NAMALWA (cell line): Measurements from ENCODE around the gene FABP3.
A peak's percentile ranks its signal among the peaks of the same experiment; 100 is the strongest.
"Not testable (repeated sequence)": the region's sequence is repeated elsewhere in the genome, so short reads cannot be mapped to it uniquely, and the experiment has no call there.

Experiments used
- DNase-seq: peaks from one replicate; pipeline ENCODE4 v3.0.0-alpha.2; 2015; ENCODE audit warnings: low spot score

The FABP3 gene

DNA sequence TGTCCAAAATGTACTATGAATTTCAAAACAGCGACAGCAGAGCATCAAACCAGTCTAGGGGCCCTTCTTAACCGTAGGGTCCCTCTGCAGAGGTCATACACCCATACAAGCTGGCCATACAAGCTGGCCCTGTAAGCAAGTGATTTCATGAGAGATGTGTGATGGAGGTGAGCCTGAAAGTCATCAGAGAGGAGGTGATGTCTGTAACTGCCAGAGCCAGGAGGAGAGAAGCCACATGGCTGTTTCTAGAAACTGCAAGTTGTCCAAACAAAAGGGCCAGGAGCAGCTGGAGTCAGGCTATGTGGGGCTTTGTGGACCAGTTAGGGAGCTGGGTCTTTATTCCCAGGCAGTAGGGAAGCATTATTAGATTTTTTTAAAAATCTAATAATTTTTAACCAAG lies 25.4 kb upstream of the FABP3 start:
- no peak for DNase-seq

DNA sequence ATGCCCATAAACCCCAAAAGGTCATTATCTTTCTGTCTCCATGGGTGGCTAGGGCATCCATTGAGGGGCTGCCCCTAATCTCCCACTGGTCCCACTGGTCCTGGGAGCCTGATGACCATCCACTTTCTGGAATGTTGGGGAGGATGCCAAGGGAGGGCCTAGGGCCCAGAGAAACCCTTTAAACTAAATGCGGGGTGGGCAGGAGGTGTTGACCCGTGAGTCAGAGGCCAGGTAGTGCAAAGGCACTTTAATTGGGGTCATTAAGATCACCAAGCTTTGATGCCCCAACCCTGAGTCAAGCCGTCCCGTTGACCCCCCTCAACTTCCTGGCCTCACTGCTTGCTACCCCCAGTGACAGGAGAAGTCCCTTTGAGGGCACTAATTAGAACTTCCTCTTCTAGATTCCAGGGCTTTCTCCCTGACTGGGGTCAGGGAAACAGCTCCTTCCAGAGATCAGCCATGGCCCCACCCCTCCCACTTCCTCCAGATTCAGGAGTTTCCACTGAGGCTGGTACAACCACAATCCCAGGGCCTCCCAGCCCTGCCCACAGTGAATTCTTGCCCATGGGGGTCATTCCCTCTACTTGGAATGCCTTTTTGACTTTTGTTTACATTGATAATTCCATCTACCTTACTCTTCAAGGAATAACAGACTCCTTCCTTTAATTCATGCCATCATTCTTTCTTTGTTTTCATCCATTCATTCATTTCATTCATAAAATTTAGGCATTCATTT lies 24.7 kb upstream of the FABP3 start:
- DNase-seq: no peak

- DNase-seq: peak; percentile 33
These were observed 23.9 kb upstream of the FABP3 start for GRCh38 chr1:31396633-31397351.

DNA sequence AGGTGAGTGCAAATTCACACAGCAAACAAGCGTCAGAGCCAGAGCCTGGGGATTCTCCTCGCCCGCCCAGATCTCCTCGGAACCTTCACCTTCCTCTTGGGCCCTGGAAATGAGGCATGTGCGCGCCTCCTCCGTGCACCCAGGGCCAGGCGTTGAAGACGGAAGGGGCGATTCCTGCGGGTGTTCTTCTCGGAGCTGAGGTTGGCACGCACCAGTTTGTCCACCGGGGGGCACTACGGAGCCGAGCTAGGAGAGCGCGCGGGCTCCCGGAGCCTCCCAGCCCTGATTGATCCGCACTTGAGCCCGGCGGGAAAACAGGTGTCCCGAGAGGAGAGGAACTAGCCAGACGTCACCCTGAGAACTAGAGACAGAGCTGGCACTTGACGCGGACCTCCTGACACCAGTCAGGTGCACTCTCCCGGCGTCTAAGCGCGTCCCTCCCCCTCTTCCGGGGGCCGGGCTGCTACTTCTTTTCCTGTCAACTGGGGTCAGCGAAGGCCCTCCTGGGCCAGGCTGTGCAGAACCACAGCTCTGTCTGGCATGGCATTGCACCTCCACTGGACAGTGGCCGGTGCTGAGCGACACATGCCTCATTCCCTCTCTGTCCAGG lies 21.8 kb upstream of the FABP3 start:
- DNase-seq: peak; percentile 84

DNA sequence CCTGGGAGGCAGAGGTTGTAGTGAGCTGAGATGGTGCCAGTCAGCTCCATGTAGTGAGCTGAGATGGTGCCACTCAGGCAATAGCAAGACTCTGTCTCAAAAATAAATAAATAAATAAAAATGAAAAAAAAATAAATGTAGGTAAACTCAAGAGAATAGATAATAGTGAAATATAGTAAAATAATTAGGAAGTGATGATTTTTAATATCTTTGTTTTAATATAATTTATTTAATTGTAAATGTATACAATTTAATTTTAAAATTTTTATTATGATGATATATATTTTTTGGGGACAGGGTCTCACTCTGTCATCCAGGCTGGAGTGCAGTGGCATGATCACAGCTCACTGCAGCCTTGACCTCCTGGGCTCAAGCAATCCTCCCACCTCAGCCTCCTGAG lies 20.6 kb upstream of the FABP3 start:
- DNase-seq: no peak

DNA sequence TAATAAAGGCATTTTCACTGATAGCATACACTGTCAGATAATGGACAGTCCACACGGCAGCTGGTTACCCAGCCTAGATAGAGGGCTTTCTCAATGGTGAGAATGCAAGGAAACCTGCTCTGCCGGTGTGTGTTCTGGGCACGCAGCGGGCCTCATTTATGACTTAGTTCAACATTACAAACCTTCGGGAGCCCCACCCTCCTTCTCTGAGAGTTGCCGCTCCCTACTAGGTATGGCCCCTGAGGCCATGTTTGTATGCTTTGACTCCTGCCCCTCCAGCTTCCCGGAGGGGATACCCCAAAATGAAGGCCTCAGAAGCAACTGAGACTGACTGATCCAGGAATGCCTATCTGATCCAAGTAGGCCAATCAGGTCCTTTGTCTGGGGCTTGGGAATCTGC lies 17.2 kb upstream of the FABP3 start:
- no peak for DNase-seq

DNA sequence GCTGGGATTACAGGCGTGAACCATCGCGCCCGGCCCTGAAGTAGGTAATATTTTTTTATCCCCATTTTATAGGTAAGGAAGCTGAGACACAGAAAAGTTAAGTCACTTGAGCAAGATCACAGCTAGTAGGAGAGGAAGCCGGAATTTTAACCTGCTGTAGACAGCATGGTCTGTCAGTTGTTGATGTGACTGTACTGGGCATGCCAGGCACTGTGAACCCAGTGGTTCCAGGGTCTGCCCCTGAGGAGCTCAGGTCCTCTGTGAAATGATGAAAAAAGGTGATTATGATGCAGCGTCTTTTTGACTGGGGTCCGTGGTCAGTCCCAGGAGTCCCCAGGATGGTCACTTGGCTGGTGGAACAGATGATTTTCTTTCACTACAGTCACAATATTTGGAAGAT lies 16.7 kb upstream of the FABP3 start:
- DNase-seq: no peak

DNA sequence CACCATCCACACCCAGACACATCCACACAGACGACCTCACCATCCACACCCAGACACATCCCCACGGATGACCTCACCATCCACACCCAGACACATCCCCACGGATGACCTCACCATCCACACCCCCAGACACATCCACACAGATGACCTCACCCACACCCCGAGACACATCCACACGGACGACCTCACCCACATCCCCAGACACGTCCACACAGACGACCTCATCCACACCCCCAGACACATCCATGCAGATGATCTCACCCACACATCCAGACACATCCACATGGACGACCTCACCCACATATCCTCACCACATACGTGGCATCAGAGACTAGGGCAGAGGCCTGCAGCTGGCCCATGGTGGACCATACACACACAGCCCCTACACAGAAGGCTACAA lies 14.7 kb upstream of the FABP3 start:
- DNase-seq: no peak

DNA sequence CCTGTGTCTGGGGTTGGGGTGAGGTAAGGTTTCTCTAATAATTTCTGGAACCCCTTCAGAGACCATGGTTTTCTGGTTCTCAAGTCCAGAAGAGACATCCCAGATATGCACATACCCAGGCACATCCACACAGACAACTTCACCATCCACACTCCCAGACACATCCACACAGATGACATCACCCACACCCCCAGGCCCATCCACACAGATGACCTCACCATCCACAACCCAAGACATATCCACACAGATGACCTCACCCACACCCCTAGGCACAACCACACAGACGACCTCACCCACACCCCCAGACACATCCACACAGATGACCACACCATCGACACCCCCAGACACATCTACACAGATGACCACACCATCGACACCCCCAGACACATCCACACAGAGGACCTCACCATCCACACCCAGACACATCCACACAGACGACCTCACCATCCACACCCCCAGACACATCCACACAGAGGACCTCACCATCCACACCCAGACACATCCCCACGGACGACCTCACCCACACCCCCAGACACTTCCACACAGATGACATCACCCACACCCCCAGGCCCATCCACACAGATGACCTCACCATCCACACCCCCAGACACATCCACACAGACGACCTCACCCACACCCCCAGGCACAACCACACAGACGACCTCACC lies 13.8 kb upstream of the FABP3 start:
- DNase-seq: not testable (repeated sequence)

- DNase-seq: no peak
These were observed 11.1 kb upstream of the FABP3 start for GRCh38 chr1:31383967-31384366.

DNA sequence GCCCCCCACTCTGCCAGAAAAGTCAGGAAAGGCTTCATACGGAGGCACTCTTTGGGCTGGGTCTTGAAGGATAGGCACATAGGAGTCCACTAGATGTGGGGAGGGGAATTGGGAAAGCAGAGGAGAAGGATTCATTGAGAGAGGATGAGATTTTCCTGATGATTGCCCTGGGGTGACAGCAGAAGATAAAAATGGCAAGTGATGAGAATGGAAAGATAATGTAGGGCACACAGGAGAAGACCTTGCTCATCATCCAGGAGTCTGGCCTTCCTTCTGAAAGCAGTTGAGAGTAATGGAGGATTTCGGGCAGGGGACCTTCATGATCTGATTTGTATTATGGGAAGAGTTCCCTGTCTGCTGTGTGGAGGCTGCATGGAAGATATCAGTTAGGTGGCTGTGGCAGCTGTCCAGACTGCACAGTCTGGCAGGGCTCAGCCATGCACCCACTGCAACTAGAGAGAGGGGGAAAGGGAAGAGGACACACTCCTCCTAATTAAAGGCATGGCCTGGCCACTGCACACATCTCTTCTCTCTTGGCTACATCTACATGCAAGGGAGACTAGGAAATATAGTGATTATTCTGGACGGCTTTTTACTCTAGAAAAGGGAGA lies 9.6 kb upstream of the FABP3 start:
- no peak for DNase-seq

GRCh38 chr1:31381394-31382294 lies 8.8 kb upstream of the FABP3 start:
- no peak for DNase-seq

DNA sequence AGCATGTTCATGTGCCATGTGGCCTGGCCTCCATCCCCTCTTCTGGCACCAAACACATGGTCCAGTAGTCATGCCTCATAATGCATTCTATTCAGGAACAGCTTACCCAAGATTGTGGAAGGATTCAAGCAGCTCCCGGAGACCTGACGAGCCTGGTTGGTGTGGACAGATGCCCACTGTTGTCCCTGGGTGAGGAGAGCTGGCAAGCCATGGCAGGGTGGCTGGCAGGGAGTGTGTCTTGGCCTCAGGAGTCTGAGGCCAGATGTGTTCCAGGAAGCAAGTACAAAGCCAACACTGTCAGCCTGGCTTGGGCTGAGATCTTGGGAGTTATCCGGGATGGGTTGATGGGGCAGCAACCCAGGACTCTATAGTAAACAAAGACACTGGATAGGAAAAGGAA lies 7.3 kb upstream of the FABP3 start:
- DNase-seq: no peak

- no peak for DNase-seq
These were observed 5.1 kb upstream of the FABP3 start for GRCh38 chr1:31378001-31378400.

- DNase-seq: no peak
These were observed 4.5 kb upstream of the FABP3 start for GRCh38 chr1:31377364-31377863.

DNA sequence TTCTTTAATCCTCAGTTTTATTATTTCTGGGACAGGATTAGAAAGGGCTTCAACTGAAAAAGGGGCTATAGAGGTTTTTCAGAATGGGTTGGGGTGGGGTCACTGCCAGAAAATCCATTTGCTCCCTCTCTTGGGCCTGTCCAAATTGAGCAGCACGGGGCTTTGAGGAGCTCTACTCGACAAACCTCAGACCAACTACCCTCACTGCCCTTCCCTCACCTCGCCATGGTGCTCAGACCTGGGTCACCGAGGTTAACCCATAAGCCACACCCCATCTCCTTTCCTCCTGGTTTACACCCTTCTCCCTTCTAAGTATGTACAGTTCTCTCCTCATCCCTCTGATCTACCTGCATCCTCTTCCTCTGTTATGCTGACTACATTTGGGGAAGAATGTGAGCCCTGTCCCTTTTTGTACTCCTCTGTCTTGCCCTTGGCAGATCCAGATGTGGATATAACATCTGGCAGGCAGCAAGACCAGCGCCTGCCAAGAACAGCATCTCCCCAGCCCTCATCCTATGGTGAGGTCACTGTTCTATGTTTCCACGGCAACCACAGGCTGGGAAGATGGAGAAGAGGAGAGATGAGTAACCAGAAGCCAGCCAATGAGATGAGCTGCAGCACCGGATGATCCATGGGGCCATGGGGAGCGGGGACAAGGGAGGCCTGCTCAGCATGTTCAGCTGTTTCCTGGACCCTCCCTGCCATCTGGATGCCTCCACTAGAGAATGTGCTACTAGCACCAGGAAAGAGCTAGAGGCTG lies 3.7 kb upstream of the FABP3 start:
- DNase-seq: no peak

DNA sequence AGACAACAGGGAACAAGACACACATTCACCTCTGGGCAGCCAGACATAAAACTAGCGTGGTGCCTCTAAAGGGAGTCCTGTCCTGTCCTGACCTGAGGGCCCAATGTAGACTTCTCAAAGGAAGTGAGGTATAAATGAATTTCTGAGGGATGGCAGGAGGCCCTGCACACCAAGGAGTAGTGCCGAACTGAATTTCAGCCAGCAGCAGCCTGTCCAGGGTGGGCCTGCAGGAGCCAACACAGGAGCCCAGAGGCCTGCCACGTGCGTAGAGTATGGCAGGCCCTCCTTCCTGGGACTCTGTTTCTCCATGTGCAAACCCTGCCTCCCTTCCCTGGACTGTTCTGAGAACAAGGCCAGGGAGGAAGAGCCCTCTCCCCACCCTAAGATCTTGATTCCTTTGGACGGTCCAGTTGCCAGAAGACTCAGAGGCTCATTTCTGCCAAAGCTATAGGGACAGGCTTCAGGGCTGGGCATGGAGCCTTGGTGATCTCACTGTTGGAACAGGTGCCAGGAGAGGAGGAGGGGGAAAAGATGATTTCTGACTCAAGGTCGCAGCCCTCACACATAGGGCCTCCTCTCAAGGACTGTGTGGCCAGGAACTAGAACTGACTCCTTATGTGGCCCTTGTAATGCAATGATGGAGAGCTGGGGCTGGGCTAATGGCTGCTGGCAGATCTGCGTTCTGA lies 1.8 kb upstream of the FABP3 start:
- no peak for DNase-seq

DNA sequence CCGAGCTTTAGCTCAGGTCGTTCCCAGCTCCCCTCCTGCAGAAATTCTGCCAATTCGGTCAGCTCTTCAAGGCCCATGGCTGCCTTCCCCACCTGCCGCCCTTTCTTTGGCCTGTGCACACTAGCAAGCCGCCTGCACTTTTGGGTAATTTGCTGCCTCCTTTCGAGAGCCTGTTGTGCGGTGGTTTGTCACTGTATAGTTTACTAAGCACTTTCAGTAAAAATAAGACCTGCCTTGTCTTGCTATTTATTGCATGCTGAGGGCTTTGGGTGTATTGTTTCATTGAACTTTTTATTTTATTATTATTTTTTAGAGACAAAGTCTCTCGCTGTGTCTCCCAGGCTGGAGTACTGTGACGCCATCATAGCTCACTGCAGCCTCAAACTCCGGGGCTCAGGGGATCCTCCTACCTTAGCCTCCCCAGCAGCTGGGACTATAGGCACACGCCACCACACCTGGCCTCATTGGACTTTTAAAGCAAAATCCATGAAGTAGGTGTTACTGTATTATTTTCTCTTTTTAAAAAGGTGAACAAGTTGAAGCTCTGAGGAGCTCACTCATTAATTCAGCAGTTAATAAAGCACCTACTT lies 1.1 kb upstream of the FABP3 start:
- no peak for DNase-seq

DNA sequence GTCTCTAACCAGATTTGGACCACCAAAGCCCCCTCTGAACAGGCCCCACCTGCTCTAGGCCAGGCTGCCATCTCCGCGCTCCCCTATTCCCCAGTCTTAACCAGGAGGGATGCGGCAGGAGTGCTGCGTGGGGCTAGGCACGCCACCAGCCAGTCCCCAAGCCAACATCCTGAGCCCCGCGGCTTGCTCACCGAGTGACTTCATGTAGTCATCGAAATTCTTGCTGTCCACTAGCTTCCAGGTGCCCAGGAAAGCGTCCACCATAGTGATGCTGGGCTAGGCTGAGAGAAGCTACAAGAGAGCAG lies 173 bp downstream of the FABP3 start:
- no peak for DNase-seq

DNA sequence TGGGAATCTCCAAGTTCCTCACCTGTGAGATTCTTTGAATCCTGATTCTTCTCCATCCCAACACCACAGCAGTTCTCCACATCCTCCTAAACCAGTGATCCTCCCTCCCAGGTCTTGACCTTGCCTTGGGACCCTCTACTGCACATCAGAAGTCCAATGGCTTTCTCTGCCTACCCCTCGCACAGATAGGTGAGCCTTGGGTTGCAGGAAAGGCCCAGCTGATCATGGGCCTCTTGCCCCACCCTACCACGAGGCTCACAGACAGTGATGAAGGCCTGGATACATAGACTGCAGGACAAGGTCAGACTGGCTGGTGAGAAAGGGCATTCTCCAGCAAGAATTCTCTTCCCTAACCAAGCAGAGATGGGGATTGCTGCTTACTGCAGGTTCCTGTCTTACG lies 825 bp downstream of the FABP3 start:
- no peak for DNase-seq
